ENCODE measurements around the gene GPRC6A. TPM values are rescaled to one million over a fixed set of nuclear protein-coding genes. Genes with fewer than 3 reads are reported as not detected.

GPRC6A gene
- total RNA-seq, 4 donors from 2014 or later: 0.35 TPM; not detected in 3

GRCh38 chr6:116801971-116802370 lies 26.9 kb downstream of the GPRC6A start:
- DNase-seq: no peak
- TF ChIP-seq POLR2A (IDR thresholded peaks at IDR 0.05): no peak
- TF ChIP-seq CTCF (IDR thresholded peaks at IDR 0.05): no peak
- Histone ChIP-seq H3K4me1 (no peaks in the 10 kb centered on the region), H3K36me3 (no peaks in the 10 kb centered on the region), H3K27ac (no peak overlapping the region), H3K9me3 (no peaks in the 10 kb centered on the region), H3K4me3 (no peak overlapping the region), H3K27me3 (no peaks in the 10 kb centered on the region)
- intact Hi-C loops (cut with DNase I; ENCODE audit: low total_unique reads): no loop called here

- Histone ChIP-seq H3K4me1 (no peaks in the 10 kb centered on the region), H3K27me3 (no peaks in the 10 kb centered on the region), H3K27ac (no peak overlapping the region), H3K9me3 (no peaks in the 10 kb centered on the region), H3K36me3 (no peaks in the 10 kb centered on the region), H3K4me3 (no peak overlapping the region)
- intact Hi-C loops (cut with DNase I; ENCODE audit: low total_unique reads): no loop called here
- no peak for TF ChIP-seq POLR2A (IDR thresholded peaks at IDR 0.05)
- no peak for TF ChIP-seq CTCF (IDR thresholded peaks at IDR 0.05)
- no peak for DNase-seq
Observed at GRCh38 chr6:116799945-116800344, 28.9 kb downstream of the GPRC6A start.

- Histone ChIP-seq H3K27me3 (no peaks in the 10 kb centered on the region), H3K4me3 (no peak overlapping the region), H3K4me1 (no peaks in the 10 kb centered on the region), H3K9me3 (no peaks in the 10 kb centered on the region), H3K27ac (no peak overlapping the region), H3K36me3 (no peaks in the 10 kb centered on the region)
- no peak for DNase-seq
- intact Hi-C loops (cut with DNase I; ENCODE audit: low total_unique reads): no loop called here
- TF ChIP-seq CTCF (IDR thresholded peaks at IDR 0.05) (no peak), POLR2A (IDR thresholded peaks at IDR 0.05) (no peak)
Observed at GRCh38 chr6:116797585-116797984, 31.3 kb downstream of the GPRC6A start.

GRCh38 chr6:116793224-116793623 lies 35.7 kb downstream of the GPRC6A start:
- TF ChIP-seq POLR2A (IDR thresholded peaks at IDR 0.05): no peak
- no peak for TF ChIP-seq CTCF (IDR thresholded peaks at IDR 0.05)
- H3K4me3 ChIP-seq: no peak overlapping the region
- H3K27me3 ChIP-seq: no peaks in the 10 kb centered on the region
- H3K9me3 ChIP-seq: no peaks in the 10 kb centered on the region
- intact Hi-C loops (cut with DNase I; ENCODE audit: low total_unique reads): no loop called here
- H3K36me3 ChIP-seq: no peaks in the 10 kb centered on the region
- no peak overlapping the region for H3K27ac ChIP-seq
- H3K4me1 ChIP-seq: no peaks in the 10 kb centered on the region
- DNase-seq: no peak

- Histone ChIP-seq H3K36me3 (no peaks in the 10 kb centered on the region), H3K4me3 (no peak overlapping the region), H3K9me3 (no peaks in the 10 kb centered on the region), H3K4me1 (no peaks in the 10 kb centered on the region), H3K27ac (no peak overlapping the region), H3K27me3 (no peaks in the 10 kb centered on the region)
- intact Hi-C loops (cut with DNase I; ENCODE audit: low total_unique reads): no loop called here
- TF ChIP-seq POLR2A (IDR thresholded peaks at IDR 0.05) (no peak), CTCF (IDR thresholded peaks at IDR 0.05) (no peak)
- no peak for DNase-seq
Observed at GRCh38 chr6:116783852-116784251, 45.0 kb downstream of the GPRC6A start.

All from uterus (tissue), 4 donors.